Measurements from ENCODE around the gene TFR2.

Gene TFR2

GRCh38 chr7:100572949-100573675 is 68.2 kb downstream of the TFR2 start:
- no peak overlapping the region for H2AFZ ChIP-seq
- no peak overlapping the region for H3K4me2 ChIP-seq (ENCODE audit: low read length)
- no peak overlapping the region for H3K27ac ChIP-seq
- no peaks in the 10 kb centered on the region for H3K79me2 ChIP-seq
- H3K4me3 ChIP-seq (ENCODE audit: low read depth, low read length): no peak overlapping the region
- H3K9me3 ChIP-seq (ENCODE audit: control insufficient read depth, low read length): no peaks in the 10 kb centered on the region
- H3K9ac ChIP-seq: no peak overlapping the region
- H3K27me3 ChIP-seq (ENCODE audit: control insufficient read depth, insufficient read depth, low read length): no peaks in the 10 kb centered on the region
- H3K36me3 ChIP-seq (ENCODE audit: control insufficient read depth, insufficient read depth, low read length): no peaks in the 10 kb centered on the region
- peaks cover 2% of the 10 kb centered on the region for H3K4me1 ChIP-seq
- TF ChIP-seq CTCF (IDR thresholded peaks at IDR 0.05): no peak

GRCh38 chr7:100572281-100572948 is 68.9 kb downstream of the TFR2 start:
- Histone ChIP-seq H3K27me3 (ENCODE audit: control insufficient read depth, insufficient read depth, low read length) (no peaks in the 10 kb centered on the region), H3K4me3 (ENCODE audit: low read depth, low read length) (no peak overlapping the region), H3K9ac (no peak overlapping the region), H3K4me2 (ENCODE audit: low read length) (no peak overlapping the region), H3K4me1 (peaks cover 2% of the 10 kb centered on the region), H3K79me2 (no peaks in the 10 kb centered on the region), H3K36me3 (ENCODE audit: control insufficient read depth, insufficient read depth, low read length) (no peaks in the 10 kb centered on the region), H3K9me3 (ENCODE audit: control insufficient read depth, low read length) (no peaks in the 10 kb centered on the region), H2AFZ (no peak overlapping the region), H3K27ac (no peak overlapping the region)
- TF ChIP-seq CTCF (IDR thresholded peaks at IDR 0.05): no peak

GRCh38 chr7:100571829-100572116 is 69.6 kb downstream of the TFR2 start:
- no peak overlapping the region for H3K4me2 ChIP-seq (ENCODE audit: low read length)
- H3K9me3 ChIP-seq (ENCODE audit: control insufficient read depth, low read length): no peaks in the 10 kb centered on the region
- H3K9ac ChIP-seq: no peak overlapping the region
- no peak overlapping the region for H2AFZ ChIP-seq
- H3K36me3 ChIP-seq (ENCODE audit: control insufficient read depth, insufficient read depth, low read length): no peaks in the 10 kb centered on the region
- no peak overlapping the region for H3K27ac ChIP-seq
- H3K4me1 ChIP-seq: peaks cover 2% of the 10 kb centered on the region
- no peak overlapping the region for H3K4me3 ChIP-seq (ENCODE audit: low read depth, low read length)
- H3K79me2 ChIP-seq: no peaks in the 10 kb centered on the region
- H3K27me3 ChIP-seq (ENCODE audit: control insufficient read depth, insufficient read depth, low read length): no peaks in the 10 kb centered on the region
- no peak for TF ChIP-seq CTCF (IDR thresholded peaks at IDR 0.05)

- TF ChIP-seq CTCF (IDR thresholded peaks at IDR 0.05): no peak
- H3K4me3 ChIP-seq (ENCODE audit: low read depth, low read length): no peak overlapping the region
- no peaks in the 10 kb centered on the region for H3K36me3 ChIP-seq (ENCODE audit: control insufficient read depth, insufficient read depth, low read length)
Observed at GRCh38 chr7:100570954-100571828, 70.2 kb downstream of the TFR2 start.

More at GRCh38 chr7:100570954-100571828, 70.2 kb downstream of the TFR2 start:
- no peak overlapping the region for H3K9ac ChIP-seq
- H3K79me2 ChIP-seq: no peaks in the 10 kb centered on the region
- H3K27me3 ChIP-seq (ENCODE audit: control insufficient read depth, insufficient read depth, low read length): no peaks in the 10 kb centered on the region
- no peaks in the 10 kb centered on the region for H3K9me3 ChIP-seq (ENCODE audit: control insufficient read depth, low read length)
- no peak overlapping the region for H3K4me2 ChIP-seq (ENCODE audit: low read length)
- peaks cover 2% of the 10 kb centered on the region for H3K4me1 ChIP-seq
- H3K27ac ChIP-seq: no peak overlapping the region
- H2AFZ ChIP-seq: no peak overlapping the region

Data from parathyroid adenoma (tissue), 2 donors.